ENCODE data around the gene MSH6. TPM values are rescaled to one million over a fixed set of nuclear protein-coding genes. Genes with fewer than 3 reads are reported as not detected.
A peak's percentile ranks its signal among the peaks of the same experiment; 100 is the strongest.

The MSH6 gene
- total RNA-seq, 1 donor from 2014 or later = 34.9 TPM

DNA sequence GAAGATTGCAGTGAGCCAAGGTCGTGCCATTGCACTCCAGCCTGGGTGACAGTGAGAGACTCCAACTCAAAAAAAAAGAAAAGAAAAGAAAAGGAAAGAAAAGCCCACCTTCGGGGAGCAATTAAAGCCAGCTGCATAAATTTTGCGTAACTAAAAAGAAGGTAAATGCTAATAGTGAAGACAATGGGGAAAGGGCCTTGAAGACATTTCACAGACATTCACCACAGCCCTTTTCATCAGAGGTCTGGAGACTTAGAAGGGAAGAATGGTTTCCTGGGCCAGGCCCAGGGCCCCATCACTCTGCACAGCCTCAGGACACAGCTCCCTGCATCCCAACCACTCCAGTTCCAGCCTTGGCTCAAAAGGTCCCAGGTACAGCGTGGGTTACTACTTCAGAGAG lies 35.1 kb upstream of the MSH6 start:
- Mint-ChIP-seq H3K27me3 (ENCODE audit: unreplicated experiment) (no peaks in the 10 kb centered on the region), H3K4me1 (ENCODE audit: low read depth, unreplicated experiment) (no peaks in the 10 kb centered on the region), H3K4me3 (ENCODE audit: unreplicated experiment) (no peak overlapping the region), H3K36me3 (ENCODE audit: unreplicated experiment) (peaks cover 6% of the 10 kb centered on the region), H3K27ac (ENCODE audit: unreplicated experiment) (no peak overlapping the region), H3K9me3 (ENCODE audit: unreplicated experiment) (no peaks in the 10 kb centered on the region)
- TF ChIP-seq, protein P1, sequence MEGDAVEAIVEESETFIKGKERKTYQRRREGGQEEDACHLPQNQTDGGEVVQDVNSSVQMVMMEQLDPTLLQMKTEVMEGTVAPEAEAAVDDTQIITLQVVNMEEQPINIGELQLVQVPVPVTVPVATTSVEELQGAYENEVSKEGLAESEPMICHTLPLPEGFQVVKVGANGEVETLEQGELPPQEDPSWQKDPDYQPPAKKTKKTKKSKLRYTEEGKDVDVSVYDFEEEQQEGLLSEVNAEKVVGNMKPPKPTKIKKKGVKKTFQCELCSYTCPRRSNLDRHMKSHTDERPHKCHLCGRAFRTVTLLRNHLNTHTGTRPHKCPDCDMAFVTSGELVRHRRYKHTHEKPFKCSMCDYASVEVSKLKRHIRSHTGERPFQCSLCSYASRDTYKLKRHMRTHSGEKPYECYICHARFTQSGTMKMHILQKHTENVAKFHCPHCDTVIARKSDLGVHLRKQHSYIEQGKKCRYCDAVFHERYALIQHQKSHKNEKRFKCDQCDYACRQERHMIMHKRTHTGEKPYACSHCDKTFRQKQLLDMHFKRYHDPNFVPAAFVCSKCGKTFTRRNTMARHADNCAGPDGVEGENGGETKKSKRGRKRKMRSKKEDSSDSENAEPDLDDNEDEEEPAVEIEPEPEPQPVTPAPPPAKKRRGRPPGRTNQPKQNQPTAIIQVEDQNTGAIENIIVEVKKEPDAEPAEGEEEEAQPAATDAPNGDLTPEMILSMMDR (IDR thresholded peaks at IDR 0.05; ENCODE audit: partially characterized antibody, unreplicated experiment) = no peak
- DNase-seq = no peak

DNA sequence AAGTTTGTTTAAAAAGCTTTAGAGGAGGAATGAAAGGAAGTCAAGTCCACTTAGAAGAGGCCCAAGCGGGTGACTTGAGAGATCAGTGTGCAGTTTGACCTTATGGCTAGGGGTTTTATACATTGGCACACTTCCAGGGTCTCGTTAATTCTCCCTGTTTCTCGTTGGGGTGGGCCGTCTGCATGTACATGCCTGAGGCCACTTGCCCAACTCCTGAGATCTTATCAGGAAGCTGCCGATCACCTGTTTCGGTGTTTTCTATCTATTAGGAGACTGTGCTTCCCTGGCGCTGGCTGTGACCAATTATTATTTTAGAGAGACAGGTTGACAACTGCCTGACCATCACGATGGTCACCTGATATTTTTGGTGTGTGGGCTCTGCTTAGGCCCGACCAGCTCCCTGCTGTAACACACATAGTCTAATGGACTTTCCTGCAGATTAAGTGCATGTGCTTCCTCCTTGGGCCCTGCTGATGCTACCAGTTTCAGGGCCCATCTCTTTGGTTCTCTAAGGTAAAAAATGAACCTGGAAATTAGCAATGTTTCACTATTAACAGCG lies 31.0 kb upstream of the MSH6 start:
- H3K9me3 Mint-ChIP-seq (ENCODE audit: unreplicated experiment) = no peaks in the 10 kb centered on the region
- TF ChIP-seq, protein P1 (IDR thresholded peaks at IDR 0.05; ENCODE audit: partially characterized antibody, unreplicated experiment) = no peak
- no peak overlapping the region for H3K4me3 Mint-ChIP-seq (ENCODE audit: unreplicated experiment)
- no peaks in the 10 kb centered on the region for H3K4me1 Mint-ChIP-seq (ENCODE audit: low read depth, unreplicated experiment)
- H3K36me3 Mint-ChIP-seq (ENCODE audit: unreplicated experiment) = peaks cover 4% of the 10 kb centered on the region
- no peak overlapping the region for H3K27ac Mint-ChIP-seq (ENCODE audit: unreplicated experiment)
- no peak for DNase-seq
- H3K27me3 Mint-ChIP-seq (ENCODE audit: unreplicated experiment) = no peaks in the 10 kb centered on the region

DNA sequence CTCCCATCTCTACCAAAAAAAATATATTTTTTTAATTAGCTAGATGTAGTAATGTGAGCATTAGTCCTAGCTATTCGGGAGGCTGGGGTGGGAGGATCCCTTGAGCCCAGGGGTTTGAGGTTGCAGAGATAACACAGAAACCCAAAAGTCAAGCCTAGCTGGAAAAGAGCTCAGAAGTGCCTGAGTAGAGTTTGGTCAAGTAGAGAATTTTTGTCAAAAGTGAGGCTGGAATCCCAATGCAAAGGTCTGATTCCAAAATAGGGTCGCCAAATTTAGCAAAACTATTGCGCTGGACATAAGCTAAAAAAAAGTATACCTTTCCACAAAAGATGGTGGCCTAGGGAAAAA lies 15.5 kb upstream of the MSH6 start:
- TF ChIP-seq, protein P1 (IDR thresholded peaks at IDR 0.05; ENCODE audit: partially characterized antibody, unreplicated experiment) = no peak
- Mint-ChIP-seq H3K9me3 (ENCODE audit: unreplicated experiment) (peaks cover 2% of the 10 kb centered on the region), H3K36me3 (ENCODE audit: unreplicated experiment) (peaks cover 3% of the 10 kb centered on the region), H3K4me1 (ENCODE audit: low read depth, unreplicated experiment) (no peaks in the 10 kb centered on the region), H3K27me3 (ENCODE audit: unreplicated experiment) (peaks cover 2% of the 10 kb centered on the region), H3K27ac (ENCODE audit: unreplicated experiment) (no peak overlapping the region), H3K4me3 (ENCODE audit: unreplicated experiment) (no peak overlapping the region)
- no peak for DNase-seq

DNA sequence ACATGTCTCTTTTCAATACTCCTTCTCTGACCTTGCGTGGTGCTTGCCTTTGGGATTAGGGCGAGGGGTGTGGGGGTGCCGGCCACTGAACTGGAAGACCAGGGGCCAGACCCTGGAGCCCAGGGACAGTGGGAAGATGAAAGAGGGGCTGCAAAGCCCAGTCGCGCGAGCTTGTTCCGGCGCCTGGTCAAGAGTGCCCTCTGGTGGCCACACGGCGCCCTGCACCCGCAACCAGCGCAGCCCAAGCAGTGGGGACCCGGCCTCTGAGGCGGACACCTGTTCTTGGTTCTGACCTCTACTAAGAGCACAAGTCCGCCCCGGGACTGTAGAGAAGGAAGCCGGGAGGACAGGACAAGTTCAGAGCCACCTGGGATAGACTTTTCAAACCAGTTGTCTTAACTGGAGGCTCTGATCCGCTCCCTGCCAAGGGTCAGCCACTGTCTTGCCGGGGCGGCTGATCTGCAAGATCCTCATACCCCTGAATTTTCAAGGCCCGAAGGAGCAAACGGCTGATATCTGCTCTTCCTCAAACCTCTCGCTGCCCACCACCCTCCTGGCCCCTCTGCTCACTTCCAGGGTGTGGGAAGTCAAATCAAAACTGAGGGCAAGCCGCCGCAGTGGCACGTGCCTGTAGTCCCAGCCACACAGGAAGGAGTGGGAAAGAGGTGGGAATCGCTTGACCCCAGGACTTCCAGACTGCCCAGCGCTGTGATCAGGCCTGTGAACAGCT lies 14.9 kb upstream of the MSH6 start:
- peaks cover 2% of the 10 kb centered on the region for H3K27me3 Mint-ChIP-seq (ENCODE audit: unreplicated experiment)
- peak; percentile 88 for DNase-seq
- H3K9me3 Mint-ChIP-seq (ENCODE audit: unreplicated experiment) = peaks cover 2% of the 10 kb centered on the region
- no peak overlapping the region for H3K27ac Mint-ChIP-seq (ENCODE audit: unreplicated experiment)
- no peaks in the 10 kb centered on the region for H3K4me1 Mint-ChIP-seq (ENCODE audit: low read depth, unreplicated experiment)
- peaks cover 3% of the 10 kb centered on the region for H3K36me3 Mint-ChIP-seq (ENCODE audit: unreplicated experiment)
- TF ChIP-seq, protein P1 (IDR thresholded peaks at IDR 0.05; ENCODE audit: partially characterized antibody, unreplicated experiment) = peak; percentile 99
- no peak overlapping the region for H3K4me3 Mint-ChIP-seq (ENCODE audit: unreplicated experiment)

DNA sequence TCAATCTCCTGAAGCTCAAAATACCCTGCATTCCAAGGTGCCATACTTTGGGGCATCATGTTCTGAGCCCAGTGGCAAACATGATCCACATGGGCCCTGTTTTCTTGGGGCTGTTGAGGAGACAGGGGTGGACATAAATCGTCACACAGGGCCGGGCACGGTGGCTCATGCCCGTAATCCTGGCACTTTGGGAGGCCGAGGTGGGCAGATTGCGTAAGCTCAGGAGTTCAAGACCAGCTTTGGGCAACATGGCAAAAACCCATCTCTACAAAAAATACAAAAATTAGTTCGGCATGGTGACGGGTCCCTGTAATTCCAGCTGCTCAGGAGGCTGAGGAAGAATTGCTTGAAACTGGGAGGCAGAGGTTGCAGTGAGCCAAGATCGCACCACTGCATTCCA lies 13.6 kb upstream of the MSH6 start:
- Mint-ChIP-seq H3K4me3 (ENCODE audit: unreplicated experiment) (no peak overlapping the region), H3K9me3 (ENCODE audit: unreplicated experiment) (peaks cover 2% of the 10 kb centered on the region), H3K27me3 (ENCODE audit: unreplicated experiment) (peaks cover 2% of the 10 kb centered on the region), H3K36me3 (ENCODE audit: unreplicated experiment) (peaks cover 3% of the 10 kb centered on the region), H3K4me1 (ENCODE audit: low read depth, unreplicated experiment) (no peaks in the 10 kb centered on the region), H3K27ac (ENCODE audit: unreplicated experiment) (no peak overlapping the region)
- no peak for DNase-seq
- TF ChIP-seq, protein P1 (IDR thresholded peaks at IDR 0.05; ENCODE audit: partially characterized antibody, unreplicated experiment) = no peak

Data from glutamatergic neuron (in vitro differentiated cells).